ENCODE results near the gene LNX1. TPM values are rescaled to one million over a fixed set of nuclear protein-coding genes. Genes with fewer than 3 reads are reported as not detected.

The LNX1 gene
- total RNA-seq, 1 experiment from 2014 or later = 1.7 TPM

GRCh38 chr4:53625888-53626287 lies 34.6 kb upstream of the LNX1 start:
- H3T11ph ChIP-seq (ENCODE audit: low read length) = no peak overlapping the region
- Mint-ChIP-seq H3K27ac (no peak overlapping the region), H3K36me3 (ENCODE audit: insufficient read depth in 1 of 3, low read depth in 3 of 3) (no peaks in the 10 kb centered on the region; a peak in 1 of 7 replicates), H3K4me3 (no peak overlapping the region), H3K27me3 (ENCODE audit: low read depth) (no peaks in the 10 kb centered on the region; the same call in 1 of the 2 replicates), H3K9me3 (no peaks in the 10 kb centered on the region; a peak in 2 of 5 replicates), H3K4me1 (peaks cover 14 to 16% of the 10 kb centered on the region in 2 experiments)
- H3K23ac ChIP-seq (ENCODE audit: insufficient read length, low read depth, low read length) = no peak overlapping the region
- no peak overlapping the region for H3K14ac ChIP-seq (ENCODE audit: insufficient read depth, low read length)
- no peak overlapping the region for H2BK120ac ChIP-seq (ENCODE audit: low read depth, low read length, poor library complexity, severe bottlenecking)
- H2BK15ac ChIP-seq (ENCODE audit: low read depth, low read length) = no peak overlapping the region
- no peaks in the 10 kb centered on the region for H3K79me1 ChIP-seq (ENCODE audit: insufficient read depth, low read depth, low read length, poor library complexity, severe bottlenecking)
- H3K9me3 ChIP-seq (ENCODE audit: control insufficient read depth, low read depth, low read length) = no peaks in the 10 kb centered on the region
- no peaks in the 10 kb centered on the region for H3K23me2 ChIP-seq (ENCODE audit: insufficient read length, low read depth, low read length, poor library complexity, severe bottlenecking)
- H3K4ac ChIP-seq (ENCODE audit: low read depth, low read length) = no peak overlapping the region
- no peak overlapping the region for H3K56ac ChIP-seq (ENCODE audit: insufficient read length, low read depth, low read length)
- H3K27me3 ChIP-seq (ENCODE audit: insufficient read depth, low read length) = no peaks in the 10 kb centered on the region
- H3K27ac ChIP-seq (ENCODE audit: insufficient read length, low read depth, low read length) = no peak overlapping the region
- no CpG with 5 or more reads among the region's 2 CpGs for WGBS (ENCODE audit: extremely low coverage, insufficient read length, low lambda C conversion rate)
- no peak overlapping the region for H4K91ac ChIP-seq (ENCODE audit: insufficient read length, low read depth, low read length)
- H2AK5ac ChIP-seq (ENCODE audit: insufficient read length, low read length) = no peak overlapping the region
- no peak for DNase-seq
- no peaks in the 10 kb centered on the region for H3K79me2 ChIP-seq (ENCODE audit: insufficient read depth, low read length)
- no peak overlapping the region for H3K18ac ChIP-seq (ENCODE audit: insufficient read length, low read depth, low read length)
- no peak for TF ChIP-seq CTCF (conservative IDR thresholded peaks at IDR 0.05)
- no peak overlapping the region for H4K5ac ChIP-seq (ENCODE audit: insufficient read length, low read depth, low read length)
- no peak overlapping the region for H3K4me2 ChIP-seq (ENCODE audit: insufficient read depth, insufficient read length, low read length)
- H2BK12ac ChIP-seq (ENCODE audit: insufficient read length, low read depth, low read length) = no peak overlapping the region
- no peak overlapping the region for H3K9ac ChIP-seq (ENCODE audit: extremely low read depth, insufficient read length, low read length)
- 0 out of 2 replicates have a peak, but pooled peaks cover 2% of the 10 kb centered on the region for H3K4me1 ChIP-seq (ENCODE audit: insufficient read depth, low read length)
- no peak overlapping the region for H4K8ac ChIP-seq (replicated peaks; ENCODE audit: insufficient read length, low read depth, low read length)
- H2BK5ac ChIP-seq (ENCODE audit: insufficient read length, low read length) = no peak overlapping the region
- H4K20me1 ChIP-seq (ENCODE audit: control insufficient read depth, insufficient read depth, insufficient read length) = no peaks in the 10 kb centered on the region
- no peak overlapping the region for H2AFZ ChIP-seq (ENCODE audit: low read length)
- no peak overlapping the region for H2BK20ac ChIP-seq (ENCODE audit: low read depth, low read length, poor library complexity, severe bottlenecking)
